ENCODE results near the gene LRRIQ4.

DNA sequence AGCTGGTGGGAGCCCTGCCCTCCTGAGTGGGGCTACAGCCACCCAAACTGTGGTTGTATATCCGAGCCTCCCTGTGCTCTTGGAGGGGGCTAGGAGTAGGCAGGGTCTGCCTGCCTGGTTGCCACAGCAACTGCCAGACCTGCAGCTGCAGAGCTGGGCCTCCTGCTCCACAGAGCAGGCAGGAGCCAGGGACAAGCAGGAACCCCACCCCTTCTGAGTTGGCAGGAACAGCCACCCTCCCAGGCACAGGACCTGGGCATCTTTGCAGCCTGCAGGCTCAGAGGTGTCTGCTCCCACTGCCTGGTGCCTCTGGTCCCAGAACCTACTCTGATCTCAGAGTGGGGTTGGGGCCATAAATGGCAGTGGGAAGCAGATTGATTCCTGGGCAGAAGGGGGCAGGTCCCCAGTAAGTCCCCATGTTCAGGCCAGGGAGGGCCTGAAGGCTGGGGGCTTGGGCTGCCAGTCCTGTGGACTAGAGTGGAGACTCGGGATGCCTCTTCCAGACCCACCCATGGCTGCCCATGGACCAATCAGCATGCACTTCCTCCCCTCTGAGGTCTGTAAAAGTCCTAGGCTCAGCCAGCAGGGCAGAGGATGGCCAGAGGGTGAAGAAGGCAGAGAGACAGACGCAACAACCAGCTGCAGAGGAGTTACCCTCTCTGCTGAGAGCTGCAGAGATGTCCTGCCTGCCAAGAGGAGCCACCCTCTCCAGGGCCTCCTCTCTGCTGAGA, 67.3 kb downstream of the LRRIQ4 start:
- TF ChIP-seq, protein P1, sequence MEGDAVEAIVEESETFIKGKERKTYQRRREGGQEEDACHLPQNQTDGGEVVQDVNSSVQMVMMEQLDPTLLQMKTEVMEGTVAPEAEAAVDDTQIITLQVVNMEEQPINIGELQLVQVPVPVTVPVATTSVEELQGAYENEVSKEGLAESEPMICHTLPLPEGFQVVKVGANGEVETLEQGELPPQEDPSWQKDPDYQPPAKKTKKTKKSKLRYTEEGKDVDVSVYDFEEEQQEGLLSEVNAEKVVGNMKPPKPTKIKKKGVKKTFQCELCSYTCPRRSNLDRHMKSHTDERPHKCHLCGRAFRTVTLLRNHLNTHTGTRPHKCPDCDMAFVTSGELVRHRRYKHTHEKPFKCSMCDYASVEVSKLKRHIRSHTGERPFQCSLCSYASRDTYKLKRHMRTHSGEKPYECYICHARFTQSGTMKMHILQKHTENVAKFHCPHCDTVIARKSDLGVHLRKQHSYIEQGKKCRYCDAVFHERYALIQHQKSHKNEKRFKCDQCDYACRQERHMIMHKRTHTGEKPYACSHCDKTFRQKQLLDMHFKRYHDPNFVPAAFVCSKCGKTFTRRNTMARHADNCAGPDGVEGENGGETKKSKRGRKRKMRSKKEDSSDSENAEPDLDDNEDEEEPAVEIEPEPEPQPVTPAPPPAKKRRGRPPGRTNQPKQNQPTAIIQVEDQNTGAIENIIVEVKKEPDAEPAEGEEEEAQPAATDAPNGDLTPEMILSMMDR (conservative IDR thresholded peaks at IDR 0.05): no peak
- TF ChIP-seq EZH2 (IDR thresholded peaks at IDR 0.05; ENCODE audit: low read depth): no peak

Measured in PC-9 (cell line).